GM23248 (cell line): Measurements from ENCODE around the gene EPB41L4B. TPM values are rescaled to one million over a fixed set of nuclear protein-coding genes. Genes with fewer than 3 reads are reported as not detected.

Experiments used
- DNase-seq: peaks from one replicate; pipeline ENCODE4 v3.0.0-alpha.2; 2015
- H2AFZ ChIP-seq: fragments of 200-600 bp; sonication (generic); 2 replicates; pipeline ENCODE4 v1.6.1; 2016; ENCODE audit warnings: antibody characterized with exemption
- H3F3A ChIP-seq: fragments of 200-600 bp; sonication (generic); 2 replicates; pipeline ENCODE4 v1.6.1; 2016; ENCODE audit warnings: mild to moderate bottlenecking, antibody characterized with exemption, mixed run types; ENCODE audit not compliant: insufficient read depth
- H3K27ac ChIP-seq: fragments of 200-600 bp; sonication (generic); 2 replicates; pipeline ENCODE4 v1.5.1; 2016; ENCODE audit warnings: mild to moderate bottlenecking
- H3K27me3 ChIP-seq: fragments of 200-600 bp; sonication (generic); replicated peaks from 2 replicates; pipeline ENCODE4 v1.6.1; 2016; ENCODE audit warnings: mild to moderate bottlenecking; ENCODE audit not compliant: insufficient read depth
- H3K36me3 ChIP-seq: fragments of 200-600 bp; sonication (generic); 2 replicates; pipeline ENCODE4 v1.6.1; 2016; ENCODE audit warnings: low read depth, mild to moderate bottlenecking
- H3K4me1 ChIP-seq: fragments of 200-600 bp; sonication (generic); 2 replicates; pipeline ENCODE4 v1.6.1; 2016; ENCODE audit warnings: mild to moderate bottlenecking; ENCODE audit not compliant: insufficient read depth
- H3K4me2 ChIP-seq: fragments of 200-600 bp; sonication (generic); one replicate; pipeline ENCODE4 v1.6.1; 2016; ENCODE audit warnings: mild to moderate bottlenecking; ENCODE audit not compliant: unreplicated experiment
- H3K4me3 ChIP-seq: fragments of 200-600 bp; sonication (generic); 2 replicates; pipeline ENCODE4 v1.5.1; 2016; ENCODE audit warnings: mild to moderate bottlenecking
- H3K79me2 ChIP-seq: fragments of 200-600 bp; sonication (generic); 2 replicates; pipeline ENCODE4 v1.6.1; 2016; ENCODE audit warnings: mild to moderate bottlenecking; ENCODE audit not compliant: insufficient read depth
- H3K9ac ChIP-seq: fragments of 200-600 bp; sonication (generic); 2 replicates; pipeline ENCODE4 v1.6.1; 2016; ENCODE audit warnings: mild to moderate bottlenecking
- H3K9me2 ChIP-seq: fragments of 200-600 bp; sonication (generic); 2 replicates; pipeline ENCODE4 v1.6.1; 2016; ENCODE audit warnings: mixed run types, mild to moderate bottlenecking, moderate library complexity; ENCODE audit not compliant: insufficient read depth
- H3K9me3 ChIP-seq: fragments of 200-600 bp; sonication (generic); one replicate; pipeline ENCODE4 v1.6.1; 2017; ENCODE audit warnings: low read depth
- H4K20me1 ChIP-seq: fragments of 200-600 bp; sonication (generic); 2 replicates; pipeline ENCODE4 v1.6.0; 2016; ENCODE audit not compliant: insufficient read depth
- EZH2 ChIP-seq: fragments of 200-600 bp; sonication (generic); IDR thresholded peaks from 2 replicates; pipeline ENCODE4 v1.6.1; 2018; ENCODE audit warnings: antibody characterized with exemption, mild to moderate bottlenecking; ENCODE audit not compliant: insufficient read depth, poor library complexity, severe bottlenecking
- EZH2phosphoT487 ChIP-seq: fragments of 200-600 bp; sonication (generic); IDR thresholded peaks from 2 replicates; pipeline ENCODE4 v1.6.1; 2018; ENCODE audit warnings: antibody characterized with exemption, moderate library complexity, mild to moderate bottlenecking, low read depth; ENCODE audit not compliant: insufficient read depth
- WGBS, 2 experiments: methylation state at CpG; one replicate each; pipeline ENCODE4 v1.1.6; 2015 to 2017; ENCODE audit warnings: low lambda C conversion rate in 2 of 2, low coverage in 1 of 2; ENCODE audit errors: missing lambda C conversion rate in 2 of 2; 5-methylcytosine and 5-hydroxymethylcytosine counted together
- in situ Hi-C: fragments of 300-500 bp; cut with MboI; formaldehyde crosslinking; loops from 2 replicates; pipeline ENCODE4 v1.15.0; 2020
- polyA plus RNA-seq: library from polyadenylated mRNA; unstranded; fragments of >200 nt; fragmentation: Nextera tagmentation; extraction: Ambion mirVana; gene quantifications from 2 replicates; pipeline ENCODE4 v1.2.1, GENCODE V29; 2016
- total RNA-seq: library from RNA; depleted of rRNA; stranded (reverse); fragments of >200 nt; shearing (Covaris generic); gene quantifications from 2 replicates; pipeline ENCODE4 v1.2.3, GENCODE V29; 2014

EPB41L4B gene
- total and polyA plus RNA-seq, 2 experiments from 2014 or later, result 0.33 to 0.76 TPM

DNA sequence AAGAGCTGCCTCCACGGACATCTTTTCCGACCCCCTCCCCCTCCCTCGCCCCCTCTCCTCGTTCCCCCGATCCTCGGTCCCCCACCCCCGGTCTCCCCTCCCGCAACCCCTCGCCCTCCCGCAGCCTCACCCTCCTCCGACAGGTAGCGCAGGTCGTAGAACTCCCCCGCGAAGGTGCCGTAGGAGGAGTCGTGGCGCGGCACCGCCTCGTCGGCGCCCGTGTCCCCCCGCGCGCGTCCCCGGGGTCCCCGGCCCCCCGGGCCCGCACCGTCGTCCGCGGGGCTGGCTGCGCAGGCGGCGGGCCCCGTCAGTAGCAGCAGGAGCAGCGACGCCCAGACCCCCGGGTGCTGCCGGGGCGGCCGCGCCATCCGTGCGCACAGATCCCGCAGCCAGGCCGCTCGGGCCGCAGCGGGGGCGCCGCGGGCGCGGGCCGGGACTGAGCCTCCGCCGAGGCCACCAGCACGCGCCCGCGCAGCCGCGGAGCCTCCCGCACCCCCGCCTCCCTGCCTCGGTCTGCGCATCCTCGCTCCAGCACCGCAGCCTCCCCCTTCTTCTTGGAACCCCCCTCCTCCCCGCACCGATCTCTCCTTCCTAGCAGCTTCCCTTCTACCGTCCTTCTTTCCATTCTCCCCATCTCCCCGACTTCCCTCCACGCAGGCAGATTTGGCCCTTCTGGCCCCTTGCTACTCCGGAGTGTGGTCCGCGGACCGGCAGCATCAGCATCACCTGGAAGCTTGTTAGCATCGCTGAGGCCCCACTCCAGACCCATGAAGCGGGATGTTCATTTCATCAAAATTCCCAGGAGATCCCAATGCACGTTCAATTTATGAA is 153.9 kb downstream of the EPB41L4B start, which contains the start of gene FRRS1L:
FRRS1L (minus strand) TSS at position 479 of the 831 bp plus-strand sequence; CDS start at position 368, 111 bp downstream.
- Histone ChIP-seq H3K36me3 (no peaks in the 10 kb centered on the region), H3K4me1 (no peaks in the 10 kb centered on the region), H3K79me2 (no peaks in the 10 kb centered on the region), H3F3A (no peaks in the 10 kb centered on the region), H3K27ac (no peak within 1 kb of the TSS), H3K4me3 (peak within 1 kb of the TSS; percentile 47), H3K9ac (no peak within 1 kb of the TSS), H3K9me3 (no peaks in the 10 kb centered on the region), H2AFZ (no peak within 1 kb of the TSS), H3K4me2 (peak within 1 kb of the TSS; percentile 28), H3K9me2 (no peaks in the 10 kb centered on the region), H4K20me1 (no peaks in the 10 kb centered on the region), H3K27me3 (peaks cover 51% of the 10 kb centered on the region)
- in situ Hi-C loops, result no loop called here
- 8 to 32% methylated on average over 16 to 59 of the region's 86 CpGs for WGBS, 2 experiments
- DNase-seq, result peak; percentile 27
- TF ChIP-seq EZH2phosphoT487, result no peak
- TF ChIP-seq EZH2, result no peak

DNA sequence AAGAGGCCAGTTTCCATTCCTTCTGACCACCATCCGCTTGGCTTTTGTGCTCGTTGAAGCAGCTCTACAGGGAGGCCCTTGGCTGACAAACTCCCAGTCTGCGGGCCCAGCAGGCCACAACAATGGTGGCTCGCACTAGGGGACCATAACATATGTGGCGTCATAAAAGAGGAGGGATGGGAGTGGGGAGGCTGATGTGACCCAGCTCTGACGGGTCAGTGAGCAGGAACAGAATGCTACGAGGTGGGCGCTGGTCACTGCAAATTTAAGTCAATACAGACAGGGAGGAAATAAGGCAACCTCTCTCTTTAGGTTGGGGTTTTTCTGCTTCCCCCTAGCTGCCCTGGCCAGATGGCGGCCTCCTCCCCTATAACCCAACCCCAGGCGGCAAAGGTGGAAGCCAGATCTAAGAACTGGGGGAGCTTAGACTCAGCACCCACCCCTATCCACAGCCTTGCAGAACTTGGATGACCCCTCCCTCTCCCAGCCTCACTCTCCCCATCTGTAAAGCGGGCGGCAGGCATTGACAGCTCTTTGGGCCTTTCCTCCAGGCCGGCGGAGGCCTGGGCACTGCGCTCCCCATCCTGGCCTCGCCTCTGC is 154.6 kb downstream of the EPB41L4B start:
- DNase-seq, result no peak
- TF ChIP-seq EZH2phosphoT487 (no peak), EZH2 (no peak)
- Histone ChIP-seq H3K27me3 (peaks cover 54% of the 10 kb centered on the region), H3F3A (no peaks in the 10 kb centered on the region), H3K9me3 (no peaks in the 10 kb centered on the region), H3K4me1 (no peaks in the 10 kb centered on the region), H3K27ac (no peak overlapping the region), H3K9me2 (no peaks in the 10 kb centered on the region), H3K4me2 (no peak overlapping the region), H4K20me1 (no peaks in the 10 kb centered on the region), H2AFZ (no peak overlapping the region), H3K79me2 (no peaks in the 10 kb centered on the region), H3K4me3 (no peak overlapping the region), H3K36me3 (no peaks in the 10 kb centered on the region), H3K9ac (no peak overlapping the region)
- in situ Hi-C loops, result no loop called here
- 77 to 95% methylated on average over 10 to 16 of the region's 16 CpGs for WGBS, 2 experiments

DNA sequence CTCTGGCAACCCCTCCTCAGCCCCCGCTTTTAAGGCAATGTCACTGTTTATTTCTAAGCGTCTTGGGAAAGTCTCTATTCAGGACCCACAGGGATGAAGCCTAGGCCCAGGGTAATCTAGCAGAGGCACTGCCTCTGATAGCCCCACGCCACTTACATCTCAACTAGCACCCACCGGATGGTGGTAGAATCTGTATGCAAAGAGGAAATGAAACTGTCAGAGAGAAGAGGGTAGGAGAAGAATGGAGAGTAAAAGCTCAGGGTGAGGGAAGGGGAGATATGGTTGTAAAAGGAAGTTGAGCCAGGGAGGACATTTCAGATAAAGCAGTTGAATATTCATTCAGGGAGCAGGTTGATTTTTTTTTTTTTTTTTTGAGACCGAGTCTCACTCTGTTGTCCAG is 156.8 kb downstream of the EPB41L4B start:
- H3K4me1 ChIP-seq, result no peaks in the 10 kb centered on the region
- H3K36me3 ChIP-seq, result no peaks in the 10 kb centered on the region
- no peak overlapping the region for H3K4me3 ChIP-seq
- in situ Hi-C loops, result no loop called here
- H3F3A ChIP-seq, result 0 out of 2 replicates have a peak, but pooled peaks cover under 1% of the 10 kb centered on the region
- H3K27ac ChIP-seq, result no peak overlapping the region
- H3K9me2 ChIP-seq, result no peaks in the 10 kb centered on the region
- DNase-seq, result no peak
- H4K20me1 ChIP-seq, result no peaks in the 10 kb centered on the region
- no peak overlapping the region for H3K4me2 ChIP-seq
- TF ChIP-seq EZH2, result no peak
- no peak overlapping the region for H3K9ac ChIP-seq
- H3K9me3 ChIP-seq, result no peaks in the 10 kb centered on the region
- no peaks in the 10 kb centered on the region for H3K79me2 ChIP-seq
- no peak overlapping the region for H2AFZ ChIP-seq
- H3K27me3 ChIP-seq, result peaks cover 54% of the 10 kb centered on the region
- 89 to 91% methylated on average over 5 of the region's 5 CpGs for WGBS, 2 experiments

- TF ChIP-seq EZH2phosphoT487, result no peak
- TF ChIP-seq EZH2, result no peak
- no peaks in the 10 kb centered on the region for H3K9me2 ChIP-seq
- in situ Hi-C loops, result no loop called here
Measured at GRCh38 chr9:109163194-109163593, 157.7 kb downstream of the EPB41L4B start.

More at GRCh38 chr9:109163194-109163593, 157.7 kb downstream of the EPB41L4B start:
- H3K79me2 ChIP-seq, result no peaks in the 10 kb centered on the region
- H3K9ac ChIP-seq, result no peak overlapping the region
- H3K9me3 ChIP-seq, result no peaks in the 10 kb centered on the region
- no peak overlapping the region for H3K4me2 ChIP-seq
- H3K27ac ChIP-seq, result no peak overlapping the region
- WGBS, 2 experiments, result 66 to 83% methylated on average over 1 of the region's 1 CpG
- H3K36me3 ChIP-seq, result no peaks in the 10 kb centered on the region
- 0 out of 2 replicates have a peak, but pooled peaks cover 5% of the 10 kb centered on the region for H3F3A ChIP-seq
- no peaks in the 10 kb centered on the region for H3K4me1 ChIP-seq
- no peak for DNase-seq
- H2AFZ ChIP-seq, result no peak overlapping the region
- H4K20me1 ChIP-seq, result no peaks in the 10 kb centered on the region
- H3K4me3 ChIP-seq, result no peak overlapping the region
- peaks cover 53% of the 10 kb centered on the region for H3K27me3 ChIP-seq
